Left colon (tissue), 2 donors: ENCODE measurements around the gene OR10A4. TPM values are rescaled to one million over a fixed set of nuclear protein-coding genes. Genes with fewer than 3 reads are reported as not detected.
"Not testable (repeated sequence)": the region's sequence is repeated elsewhere in the genome, so short reads cannot be mapped to it uniquely, and the experiment has no call there.

Experiments
- ATAC-seq: fragments of 200-7000 bp; cut with Tn5 transposase; one replicate; pipeline ENCODE4 v1.9.1; 2020; ENCODE audit warnings: mild to moderate bottlenecking, moderate library complexity
- DNase-seq, 2 donors: peaks; one replicate each; pipeline ENCODE4 v3.0.0-alpha.2; 2020
- intact Hi-C, 2 donors: fragments of 100-400 bp; cut with DNase I in 1 of 2; cut with micrococcal nuclease in 1 of 2; formaldehyde crosslinking; loops; one replicate each; pipeline versions ENCODE4 v1.11.2 to v1.14.0; 2022; cut with DNase I, micrococcal nuclease
- long read RNA-seq: library from polyadenylated mRNA; unstranded; transcript quantifications from one replicate; pipeline ENCODE4 v2.0.0, GENCODE V29; 2021
- total RNA-seq, 2 donors: library from RNA; stranded (reverse); fragmentation: NEBNext Ultra II Directional; extraction: Animal tissue kit (Norgen Biotek cat#: 25700); gene quantifications; one replicate each; pipeline ENCODE4 v1.2.1, GENCODE V29; 2021
- donor health status: DM: no; HTN: no; CAD: no.
- donor health status: DM: yes; HTN: yes; CAD: no.

OR10A4 gene, protein sequence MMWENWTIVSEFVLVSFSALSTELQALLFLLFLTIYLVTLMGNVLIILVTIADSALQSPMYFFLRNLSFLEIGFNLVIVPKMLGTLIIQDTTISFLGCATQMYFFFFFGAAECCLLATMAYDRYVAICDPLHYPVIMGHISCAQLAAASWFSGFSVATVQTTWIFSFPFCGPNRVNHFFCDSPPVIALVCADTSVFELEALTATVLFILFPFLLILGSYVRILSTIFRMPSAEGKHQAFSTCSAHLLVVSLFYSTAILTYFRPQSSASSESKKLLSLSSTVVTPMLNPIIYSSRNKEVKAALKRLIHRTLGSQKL
- not detected for total RNA-seq
- long read RNA-seq = 0 reads

- ATAC-seq (no peak), DNase-seq (no peak)
- intact Hi-C loops = no loop called here
Measured at GRCh38 chr11:6876325-6876724, at the start of gene OR10A4. TSS of gene OR10A4 (plus strand) at chr11:6876625. CDS start at chr11:6876648, 23 bp downstream.

DNA sequence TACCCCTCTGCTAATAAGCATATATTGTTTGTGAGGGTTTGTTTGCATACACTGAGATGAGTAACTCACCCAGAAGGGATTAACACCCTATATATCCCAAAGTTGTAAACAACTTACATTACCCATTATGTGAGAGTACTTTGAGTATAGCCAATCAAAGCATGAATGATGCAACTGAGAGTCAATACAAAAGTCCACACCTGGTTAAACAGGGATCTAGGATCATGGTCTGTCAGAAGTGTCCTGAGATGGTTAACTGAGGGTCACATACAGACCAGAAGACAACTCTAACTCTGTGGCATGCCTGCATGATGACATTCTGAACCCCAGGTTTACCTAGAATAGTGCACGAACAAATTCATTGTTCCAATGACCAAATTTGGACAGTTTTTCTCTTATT, 48.3 kb upstream of the OR10A4 start:
- intact Hi-C loops = no loop called here
- no peak for ATAC-seq
- DNase-seq = no peak

GRCh38 chr11:6833356-6833755, 43.1 kb upstream of the OR10A4 start:
- intact Hi-C loops = no loop called here
- ATAC-seq (no peak), DNase-seq (no peak)

DNA sequence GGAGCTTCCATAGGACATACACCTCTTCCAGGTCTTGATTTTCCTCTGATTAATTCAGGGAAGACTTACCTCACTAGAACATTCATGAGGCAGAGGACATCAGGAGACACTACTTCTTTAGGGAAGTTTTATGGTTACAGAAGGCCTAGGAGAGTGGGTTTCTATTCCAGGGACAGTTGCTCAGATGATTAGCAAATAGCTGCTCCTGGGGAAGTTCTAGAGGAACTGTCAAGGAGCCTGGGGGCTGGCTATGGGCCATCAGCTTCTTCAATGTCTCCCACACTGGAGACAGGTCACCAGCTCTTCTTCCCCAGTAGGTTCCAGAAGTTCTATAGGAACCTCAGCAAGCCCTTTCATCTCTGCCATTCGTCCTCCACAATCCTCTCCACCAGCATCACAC, 42.4 kb upstream of the OR10A4 start:
- intact Hi-C loops = no loop called here
- DNase-seq = no peak
- ATAC-seq = no peak

- DNase-seq = no peak
- intact Hi-C loops = no loop called here
- ATAC-seq = no peak
Measured at GRCh38 chr11:6841694-6842093, 34.7 kb upstream of the OR10A4 start.

DNA sequence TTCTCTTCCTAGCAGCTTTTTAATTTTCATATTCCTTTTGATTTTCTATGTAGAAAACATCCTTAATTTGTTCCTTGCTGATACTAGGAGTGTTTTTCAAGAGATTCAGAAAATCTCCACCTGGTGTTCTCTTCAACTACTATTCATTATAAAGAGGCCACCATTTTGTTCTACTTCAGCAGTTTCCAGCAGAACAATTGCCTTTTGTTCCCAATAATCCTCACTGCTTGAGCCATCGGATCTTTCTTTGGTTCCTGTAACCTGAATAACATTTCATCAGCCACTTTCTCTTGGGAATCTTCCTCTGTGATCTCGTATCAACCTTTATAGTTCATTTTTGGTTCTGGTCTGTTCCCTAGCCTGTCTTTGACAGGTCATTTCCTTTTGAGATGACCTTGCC, 32.8 kb upstream of the OR10A4 start:
- DNase-seq (no peak), ATAC-seq (no peak)
- intact Hi-C loops = no loop called here

- no peak for DNase-seq
- no peak for ATAC-seq
- intact Hi-C loops = no loop called here
Measured at GRCh38 chr11:6844356-6844755, 32.1 kb upstream of the OR10A4 start.

GRCh38 chr11:6845383-6845782, 31.0 kb upstream of the OR10A4 start, which contains the start of gene OR10A5:
TSS of gene OR10A5 (plus strand) at chr11:6845683. CDS start at chr11:6845683, 0 bp downstream.
- ATAC-seq (no peak), DNase-seq (no peak)
- intact Hi-C loops = no loop called here

DNA sequence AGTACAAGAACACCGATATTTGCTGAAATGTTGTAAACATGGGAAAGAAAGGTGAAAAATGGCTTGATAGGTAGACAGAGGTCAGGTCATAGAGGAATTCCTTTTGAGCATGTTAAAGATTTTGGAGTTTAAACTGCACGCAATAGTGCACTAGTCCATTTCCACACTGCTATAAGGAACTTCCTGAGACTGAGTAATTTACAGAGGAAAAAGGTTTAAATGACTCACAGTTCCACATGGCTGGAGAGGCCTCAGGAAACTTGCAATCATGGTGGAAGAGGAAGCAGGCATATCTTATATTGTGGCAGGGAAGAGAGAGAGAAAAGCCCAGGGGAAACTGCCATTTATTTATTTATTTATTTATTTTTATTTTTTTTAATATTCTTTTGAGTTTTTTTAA, 25.9 kb upstream of the OR10A4 start:
- no peak for DNase-seq
- no peak for ATAC-seq
- intact Hi-C loops = no loop called here

- ATAC-seq, intact Hi-C loops, DNase-seq: not testable (repeated sequence)
Measured at GRCh38 chr11:6854801-6855200, 21.6 kb upstream of the OR10A4 start.

DNA sequence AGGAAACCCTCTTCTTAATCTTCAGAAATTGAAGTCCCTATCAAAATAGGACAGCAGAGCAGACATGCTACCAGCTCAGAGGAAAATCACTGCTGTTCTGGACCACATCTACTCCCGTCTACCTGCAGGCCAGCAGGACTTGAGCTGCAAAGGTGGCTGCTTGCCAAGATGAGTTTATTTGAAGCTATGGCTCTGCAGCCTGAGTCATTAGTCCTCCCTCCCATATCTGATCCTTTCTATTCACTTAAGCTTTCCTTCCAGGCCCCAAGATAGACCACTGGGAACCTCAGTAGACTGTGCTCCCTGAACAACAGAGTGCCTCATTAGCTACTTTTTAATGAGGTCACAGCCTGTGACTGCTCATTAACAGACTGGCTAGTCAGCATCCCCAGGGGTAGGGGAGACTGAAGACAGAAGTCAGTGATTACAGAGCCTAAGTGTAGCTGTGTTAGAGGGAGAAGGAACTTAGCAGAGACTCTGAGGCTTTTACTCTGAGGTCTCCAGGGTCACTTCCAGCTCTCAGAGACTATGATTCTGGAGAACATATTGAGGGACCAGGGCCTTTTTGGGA, 20.4 kb upstream of the OR10A4 start:
- intact Hi-C loops = no loop called here
- ATAC-seq (no peak), DNase-seq (no peak)

- intact Hi-C loops = no loop called here
- ATAC-seq (no peak), DNase-seq (no peak)
Measured at GRCh38 chr11:6856871-6857270, 19.6 kb upstream of the OR10A4 start.

DNA sequence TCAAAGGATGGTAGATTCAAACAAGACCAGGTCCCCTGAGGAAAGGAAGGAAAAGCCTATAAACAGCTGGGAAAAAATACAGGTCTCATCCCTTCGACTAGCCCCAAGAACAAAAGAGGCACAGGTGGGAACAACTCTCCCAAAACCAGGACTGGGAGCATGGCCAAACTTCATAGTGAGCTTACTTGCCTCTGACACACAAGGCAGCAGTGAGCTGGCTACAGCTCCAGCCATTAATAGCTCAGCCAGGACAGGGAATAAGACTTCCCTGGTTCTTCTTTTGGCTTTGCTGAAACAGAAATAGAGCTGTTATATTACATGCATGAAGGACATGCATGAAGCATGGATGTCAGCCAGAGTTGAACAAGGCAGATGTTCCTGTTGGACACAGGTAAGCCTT, 13.5 kb upstream of the OR10A4 start, which contains the start of gene OR10A2:
Gene OR10A2 (plus strand): TSS at position 97 of the 400 bp plus-strand sequence. CDS start 6,698 bp downstream, outside the sequence.
- intact Hi-C loops = no loop called here
- DNase-seq = no peak
- no peak for ATAC-seq

GRCh38 chr11:6864438-6864837, 12.0 kb upstream of the OR10A4 start:
- intact Hi-C loops = no loop called here
- ATAC-seq (no peak), DNase-seq (no peak)

DNA sequence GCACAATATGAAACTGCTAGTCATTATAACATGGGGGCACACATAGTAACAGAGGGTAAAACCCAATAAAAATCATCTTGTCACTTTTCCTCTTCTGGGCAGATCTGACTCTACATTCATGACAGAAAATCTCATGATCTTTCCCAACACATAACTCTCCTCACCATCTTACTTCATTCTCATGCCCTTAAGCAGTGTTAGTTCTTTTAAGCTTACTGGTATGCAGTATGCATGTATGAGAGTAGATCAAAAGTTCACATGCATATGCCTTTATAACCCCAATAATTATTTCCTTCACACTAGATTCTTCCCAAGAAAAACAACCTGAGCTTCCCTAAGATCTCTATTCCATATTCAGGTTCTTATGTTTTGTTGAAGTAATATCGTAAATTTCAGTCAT, 5.1 kb upstream of the OR10A4 start:
- intact Hi-C loops = no loop called here
- no peak for DNase-seq
- no peak for ATAC-seq

GRCh38 chr11:6875761-6876160, 664 bp upstream of the OR10A4 start:
- intact Hi-C loops = no loop called here
- DNase-seq = no peak
- no peak for ATAC-seq

DNA sequence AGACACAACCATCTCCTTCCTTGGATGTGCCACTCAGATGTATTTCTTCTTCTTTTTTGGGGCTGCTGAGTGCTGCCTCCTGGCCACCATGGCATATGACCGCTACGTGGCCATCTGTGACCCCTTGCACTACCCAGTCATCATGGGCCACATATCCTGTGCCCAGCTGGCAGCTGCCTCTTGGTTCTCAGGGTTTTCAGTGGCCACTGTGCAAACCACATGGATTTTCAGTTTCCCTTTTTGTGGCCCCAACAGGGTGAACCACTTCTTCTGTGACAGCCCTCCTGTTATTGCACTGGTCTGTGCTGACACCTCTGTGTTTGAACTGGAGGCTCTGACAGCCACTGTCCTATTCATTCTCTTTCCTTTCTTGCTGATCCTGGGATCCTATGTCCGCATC, 489 bp downstream of the OR10A4 start:
- ATAC-seq (no peak), DNase-seq (no peak)
- intact Hi-C loops = no loop called here

DNA sequence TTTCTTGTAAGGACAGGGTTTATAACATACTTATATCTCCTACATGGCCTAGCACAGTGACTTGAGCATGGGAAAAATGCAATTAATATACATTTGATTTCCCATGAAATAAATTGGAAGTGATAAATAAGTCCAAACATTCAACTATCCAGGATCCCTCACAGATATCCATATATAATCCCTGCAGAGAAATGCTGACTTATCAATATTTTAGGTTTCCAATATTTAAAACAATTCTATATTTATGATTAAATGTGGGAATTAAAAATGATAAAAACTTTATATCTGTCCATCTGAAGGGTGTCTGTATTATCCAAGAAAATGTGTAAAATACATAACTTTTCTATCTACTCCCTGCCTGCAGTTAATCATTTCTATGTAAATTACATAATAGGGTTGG, 6.3 kb downstream of the OR10A4 start:
- no peak for ATAC-seq
- no peak for DNase-seq
- intact Hi-C loops = no loop called here

DNA sequence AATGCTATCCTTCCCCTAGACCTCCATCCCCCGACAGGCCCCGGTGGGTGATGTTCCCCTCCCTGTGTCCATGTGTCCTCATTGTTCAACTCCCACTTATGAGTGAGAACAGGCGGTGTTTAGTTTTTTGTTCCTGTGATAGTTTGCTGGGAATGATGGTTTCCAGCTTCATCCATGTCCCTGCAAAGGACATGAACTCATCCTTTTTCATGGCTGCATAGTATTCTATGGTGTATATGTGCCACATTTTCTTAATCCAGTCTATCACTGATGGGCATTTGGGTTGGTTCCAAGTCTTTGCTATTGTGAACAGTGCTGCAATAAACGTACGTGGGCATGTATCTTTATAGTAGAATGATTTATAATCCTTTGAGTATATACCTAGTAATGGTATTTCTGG, 11.3 kb downstream of the OR10A4 start:
- intact Hi-C loops, ATAC-seq, DNase-seq: not testable (repeated sequence)

DNA sequence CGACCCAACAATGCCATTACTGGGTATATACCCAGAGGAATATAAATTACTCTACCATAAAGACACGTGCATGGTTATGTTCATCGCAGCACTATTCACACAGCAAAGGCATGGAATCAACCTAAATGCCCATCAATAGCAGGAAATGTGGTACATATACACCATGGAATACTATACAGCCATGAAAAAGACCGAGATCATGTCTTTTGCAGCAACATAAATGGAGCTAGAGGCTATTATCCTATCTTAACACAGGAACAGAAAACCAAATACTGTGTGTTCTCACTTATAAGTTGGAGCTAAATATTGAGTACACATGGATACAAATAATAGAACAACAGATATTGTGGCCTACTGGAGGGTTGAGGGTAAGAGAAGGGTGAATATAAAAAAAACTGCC, 12.4 kb downstream of the OR10A4 start:
- no peak for DNase-seq
- intact Hi-C loops = no loop called here
- ATAC-seq = no peak

DNA sequence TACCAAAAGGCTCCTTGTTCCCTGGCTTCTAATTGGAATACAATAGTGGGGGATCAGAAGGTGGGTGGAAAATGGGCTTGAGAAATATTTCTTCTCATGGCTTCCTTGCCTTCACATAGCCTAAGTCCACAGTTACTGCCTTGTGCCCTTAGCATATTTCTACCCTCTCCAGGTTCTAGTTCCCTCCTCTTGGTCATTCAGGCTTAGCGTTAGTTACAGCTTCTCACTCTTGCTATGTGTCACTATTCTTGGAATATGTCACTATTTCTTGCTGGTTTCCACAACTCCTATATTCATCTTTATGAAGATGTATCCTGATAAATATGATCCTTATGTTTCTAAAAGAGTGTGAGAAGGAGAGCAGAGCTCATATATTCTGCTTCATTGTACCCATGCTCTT, 13.4 kb downstream of the OR10A4 start:
- intact Hi-C loops = no loop called here
- ATAC-seq (no peak), DNase-seq (no peak)
